Breast epithelium (tissue), 3 donors: ENCODE results near the gene DST.

Source experiments
- POLR2A ChIP-seq: fragments of 450-650 bp; IDR thresholded peaks from one replicate; pipeline ENCODE4 v1.6.1; 2016; ENCODE audit warnings: antibody characterized with exemption, mild to moderate bottlenecking, moderate library complexity
- POLR2AphosphoS5 ChIP-seq, 3 donors: sonication (generic); formaldehyde crosslinking; IDR thresholded peaks; one replicate each; pipeline ENCODE4 v1.6.1; 2017; ENCODE audit warnings: antibody characterized with exemption in 3 of 3
- TF ChIP-seq, protein P1 (sequence below), 3 donors: fragments of 450-650 bp; IDR thresholded peaks; one replicate each; pipeline ENCODE4 v1.5.1; 2016 to 2017; ENCODE audit warnings: antibody characterized with exemption in 3 of 3, mild to moderate bottlenecking in 3 of 3, moderate library complexity in 3 of 3

DNA sequence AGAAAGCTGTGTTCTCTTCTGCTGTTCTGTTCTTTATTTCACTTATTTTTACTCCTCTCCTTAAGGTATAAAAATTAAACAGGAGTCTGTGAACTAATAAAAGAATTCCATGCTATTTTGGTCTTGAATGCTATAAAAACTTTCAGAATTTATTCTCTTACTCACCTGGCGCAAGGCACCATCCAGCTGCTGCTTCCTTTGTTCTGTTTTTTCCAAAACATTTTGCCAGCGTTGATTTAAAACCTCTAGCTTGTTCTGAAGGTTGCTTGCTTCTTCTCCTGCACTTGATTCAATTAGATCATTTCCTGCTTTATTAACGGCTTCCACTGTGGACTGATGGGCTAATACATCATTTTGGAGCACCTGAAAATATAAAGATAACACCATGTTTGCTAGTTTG is 145.0 kb downstream of the DST start:
- TF ChIP-seq, protein P1, sequence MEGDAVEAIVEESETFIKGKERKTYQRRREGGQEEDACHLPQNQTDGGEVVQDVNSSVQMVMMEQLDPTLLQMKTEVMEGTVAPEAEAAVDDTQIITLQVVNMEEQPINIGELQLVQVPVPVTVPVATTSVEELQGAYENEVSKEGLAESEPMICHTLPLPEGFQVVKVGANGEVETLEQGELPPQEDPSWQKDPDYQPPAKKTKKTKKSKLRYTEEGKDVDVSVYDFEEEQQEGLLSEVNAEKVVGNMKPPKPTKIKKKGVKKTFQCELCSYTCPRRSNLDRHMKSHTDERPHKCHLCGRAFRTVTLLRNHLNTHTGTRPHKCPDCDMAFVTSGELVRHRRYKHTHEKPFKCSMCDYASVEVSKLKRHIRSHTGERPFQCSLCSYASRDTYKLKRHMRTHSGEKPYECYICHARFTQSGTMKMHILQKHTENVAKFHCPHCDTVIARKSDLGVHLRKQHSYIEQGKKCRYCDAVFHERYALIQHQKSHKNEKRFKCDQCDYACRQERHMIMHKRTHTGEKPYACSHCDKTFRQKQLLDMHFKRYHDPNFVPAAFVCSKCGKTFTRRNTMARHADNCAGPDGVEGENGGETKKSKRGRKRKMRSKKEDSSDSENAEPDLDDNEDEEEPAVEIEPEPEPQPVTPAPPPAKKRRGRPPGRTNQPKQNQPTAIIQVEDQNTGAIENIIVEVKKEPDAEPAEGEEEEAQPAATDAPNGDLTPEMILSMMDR (IDR thresholded peaks at IDR 0.05) = no peak
- TF ChIP-seq POLR2A (no peak), POLR2AphosphoS5 (IDR thresholded peaks at IDR 0.05) (no peak)
